H1 (cell line): ENCODE measurements around the gene MTERF1. TPM values are rescaled to one million over a fixed set of nuclear protein-coding genes. Genes with fewer than 3 reads are reported as not detected.

ENCODE experiments used
- CTCF ChIA-PET: fragments of 300-600 bp; sonication (Branson Sonifier 250); formaldehyde crosslinking; loops from one replicate; lab custom pipeline; 2021; ENCODE audit not compliant: partially characterized antibody; lab: Charles Lee
- POLR2A ChIA-PET: fragments of 300-600 bp; sonication (Branson Sonifier 250); formaldehyde crosslinking; loops from one replicate; lab custom pipeline; 2021; ENCODE audit warnings: inconsistent platforms; ENCODE audit not compliant: partially characterized antibody; lab: Charles Lee
- DNase-seq, 2 experiments: peaks; one replicate each; pipeline versions ENCODE4 v3.0.0 to v3.0.0-alpha.2; 2010 to 2022; ENCODE audit warnings: low spot score in 2 of 2, low read depth in 1 of 2, mixed read lengths in 1 of 2
- FAIRE-seq: peaks from 2 replicates; lab custom pipeline; 2011; peaks lifted over from hg19 to GRCh38; lab: Jason Lieb, UNC
- H2AFZ ChIP-seq: 2 replicates; pipeline ENCODE4 v1.8.1; 2012; ENCODE audit warnings: low read length, inconsistent platforms
- H2AK5ac ChIP-seq: 2 replicates; pipeline ENCODE4 v1.6.1; 2013; ENCODE audit warnings: low read depth, low read length
- H2BK120ac ChIP-seq: replicated peaks from 2 replicates; pipeline ENCODE3; 2013; ENCODE audit warnings: low read depth, low read length, inconsistent platforms
- H2BK12ac ChIP-seq: 2 replicates; pipeline ENCODE4 v1.6.1; 2013; ENCODE audit warnings: low read depth, low read length
- H2BK15ac ChIP-seq: 2 replicates; pipeline ENCODE4 v1.6.1; 2013; ENCODE audit warnings: low read length
- H2BK20ac ChIP-seq: 2 replicates; pipeline ENCODE4 v1.6.1; 2013; ENCODE audit warnings: low read length
- H2BK5ac ChIP-seq: 2 replicates; pipeline ENCODE4 v1.6.1; 2013; ENCODE audit warnings: low read depth, low read length
- H3K14ac ChIP-seq: 2 replicates; pipeline ENCODE4 v1.6.1; 2013; ENCODE audit warnings: inconsistent platforms; ENCODE audit not compliant: insufficient read length
- H3K18ac ChIP-seq: 2 replicates; pipeline ENCODE4 v1.6.1; 2013; ENCODE audit warnings: low read length; ENCODE audit errors: extremely low read depth
- H3K23ac ChIP-seq: 2 replicates; pipeline ENCODE4 v1.6.1; 2013; ENCODE audit warnings: inconsistent platforms; ENCODE audit not compliant: insufficient read length
- H3K23me2 ChIP-seq: 2 replicates; pipeline ENCODE4 v1.6.1; 2013; ENCODE audit warnings: low read depth, low read length
- H3K27ac ChIP-seq: 2 replicates; pipeline ENCODE4 v1.6.1; 2011; ENCODE audit warnings: low read depth, low read length, inconsistent platforms
- H3K27me3 ChIP-seq, 4 experiments: replicated peaks in 1 of 4; 1 replicate in 1 of 4; 2 replicates in 3 of 4; pipeline versions ENCODE4 v1.6.1 to v1.8.1; 2011 to 2013; ENCODE audit warnings: low read length in 3 of 4, mild to moderate bottlenecking in 3 of 4, inconsistent platforms in 2 of 4, mixed read lengths in 2 of 4, moderate library complexity in 1 of 4; ENCODE audit not compliant: control insufficient read depth in 3 of 4, insufficient read depth in 3 of 4; ENCODE audit errors: extremely low read depth in 1 of 4
- H3K36me3 ChIP-seq, 4 experiments: 2 replicates each; pipeline versions ENCODE4 v1.6.1 to v1.8.1; 2011 to 2013; ENCODE audit warnings: mild to moderate bottlenecking in 4 of 4, low read length in 3 of 4, moderate library complexity in 2 of 4, control low read depth in 1 of 4, inconsistent platforms in 1 of 4; ENCODE audit not compliant: insufficient read depth in 4 of 4, control insufficient read depth in 2 of 4
- H3K4ac ChIP-seq: replicated peaks from 2 replicates; pipeline ENCODE3; 2013; ENCODE audit warnings: low read length, low read depth, mixed read lengths, inconsistent platforms; ENCODE audit not compliant: insufficient read length
- H3K4me1 ChIP-seq, 4 experiments: replicated peaks in 1 of 4; 1 replicate in 1 of 4; 2 replicates in 3 of 4; pipeline versions ENCODE4 v1.6.1 to v1.8.1; 2011 to 2013; ENCODE audit warnings: low read length in 3 of 4, inconsistent platforms in 2 of 4, mixed read lengths in 1 of 4; ENCODE audit not compliant: insufficient read depth in 4 of 4, control insufficient read depth in 3 of 4
- H3K4me2 ChIP-seq, 2 experiments: 2 replicates each; pipeline versions ENCODE4 v1.6.1 to v1.8.1; 2011 to 2013; ENCODE audit warnings: low read depth in 2 of 2, low read length in 2 of 2, control low read depth in 1 of 2, inconsistent platforms in 1 of 2, mild to moderate bottlenecking in 1 of 2; ENCODE audit not compliant: insufficient read depth in 1 of 2
- H3K4me3 ChIP-seq, 4 experiments: fragments of 200-600, 300-600 bp in 1 of 4; sonication (generic), shearing (Covaris generic), sonication (Bioruptor Twin) in 1 of 4; 2 replicates each; pipeline versions ENCODE4 v1.5.1 to v1.8.1; 2011 to 2016; ENCODE audit warnings: low read length in 4 of 4, low read depth in 3 of 4, control low read depth in 2 of 4, inconsistent platforms in 2 of 4, mild to moderate bottlenecking in 2 of 4, mixed read lengths in 1 of 4, moderate library complexity in 1 of 4; ENCODE audit not compliant: insufficient read depth in 2 of 4; ENCODE audit errors: extremely low read depth in 1 of 4
- H3K56ac ChIP-seq: replicated peaks from 2 replicates; pipeline ENCODE3; 2013; ENCODE audit warnings: low read depth, mild to moderate bottlenecking, mixed read lengths, low read length, inconsistent platforms; ENCODE audit not compliant: insufficient read length
- H3K79me1 ChIP-seq: 2 replicates; pipeline ENCODE4 v1.6.1; 2013; ENCODE audit warnings: low read depth, low read length, control low read depth
- H3K79me2 ChIP-seq, 2 experiments: 2 replicates each; pipeline versions ENCODE4 v1.6.1 to v1.8.1; 2012 to 2013; ENCODE audit warnings: low read length in 2 of 2, mild to moderate bottlenecking in 2 of 2, inconsistent platforms in 1 of 2; ENCODE audit not compliant: insufficient read depth in 2 of 2, control insufficient read depth in 1 of 2
- H3K9ac ChIP-seq, 4 experiments: replicated peaks in 1 of 4; 1 replicate in 1 of 4; 2 replicates in 3 of 4; pipeline versions ENCODE4 v1.6.1 to v1.8.1; 2011 to 2013; ENCODE audit warnings: low read depth in 3 of 4, low read length in 3 of 4, control low read depth in 2 of 4, mild to moderate bottlenecking in 2 of 4, moderate library complexity in 2 of 4, inconsistent platforms in 1 of 4; ENCODE audit errors: extremely low read depth in 1 of 4
- H3K9me3 ChIP-seq, 2 experiments: 2 replicates each; pipeline versions ENCODE4 v1.6.1 to v1.8.1; 2012 to 2013; ENCODE audit warnings: mild to moderate bottlenecking in 2 of 2, moderate library complexity in 2 of 2, control low read depth in 1 of 2, inconsistent platforms in 1 of 2, low read depth in 1 of 2, low read length in 1 of 2, mixed read lengths in 1 of 2; ENCODE audit not compliant: insufficient read depth in 2 of 2
- H4K20me1 ChIP-seq, 2 experiments: replicated peaks in 1 of 2; 2 replicates each; pipeline versions ENCODE3 to v1.8.1; 2011 to 2013; ENCODE audit warnings: inconsistent platforms in 2 of 2, low read length in 2 of 2, mild to moderate bottlenecking in 1 of 2; ENCODE audit not compliant: insufficient read depth in 2 of 2, control insufficient read depth in 1 of 2
- H4K5ac ChIP-seq: 2 replicates; pipeline ENCODE4 v1.6.1; 2013; ENCODE audit warnings: low read length, low read depth, mixed read lengths, inconsistent platforms; ENCODE audit not compliant: insufficient read length
- H4K8ac ChIP-seq: 2 replicates; pipeline ENCODE4 v1.8.0; 2013; ENCODE audit warnings: mild to moderate bottlenecking, moderate library complexity, low read length, inconsistent platforms; ENCODE audit not compliant: insufficient read depth; ENCODE audit errors: extremely low read depth
- H4K91ac ChIP-seq: replicated peaks from 2 replicates; pipeline ENCODE3; 2013; ENCODE audit warnings: low read length, mixed read lengths, inconsistent platforms; ENCODE audit not compliant: insufficient read length
- BACH1 ChIP-seq: IDR thresholded peaks from 2 replicates; pipeline ENCODE4 v1.6.1; 2012; ENCODE audit warnings: low read length, improper control_type of control experiment
- CEBPB ChIP-seq: IDR thresholded peaks from 2 replicates; pipeline ENCODE4 v1.6.1; 2012; ENCODE audit warnings: low read depth, low read length
- RBBP5 ChIP-seq: IDR thresholded peaks from 2 replicates; pipeline ENCODE4 v1.7.1; 2012; ENCODE audit warnings: low read depth, mild to moderate bottlenecking, inconsistent platforms, low read length, moderate library complexity, borderline replicate concordance
- SIRT6 ChIP-seq: IDR thresholded peaks from one replicate; pipeline ENCODE4 v1.7.1; 2012; ENCODE audit warnings: low read length, inconsistent platforms
- WGBS, 2 experiments: shearing (Covaris generic) in 1 of 2; methylation state at CpG; one replicate each; pipeline versions ENCODE4 v1.1.6 to v1.1.7; 2013 to 2015; ENCODE audit warnings: low lambda C conversion rate in 2 of 2, mixed read lengths in 2 of 2, inconsistent platforms in 1 of 2, low coverage in 1 of 2, missing lambda C conversion rate in 1 of 2; ENCODE audit not compliant: insufficient replicate concordance in 2 of 2, insufficient coverage in 1 of 2, insufficient read length in 1 of 2; ENCODE audit errors: extremely low coverage in 1 of 2, missing lambda C conversion rate in 1 of 2; 5-methylcytosine and 5-hydroxymethylcytosine counted together
- polyA plus RNA-seq, 7 experiments: library from polyadenylated mRNA; depleted of rRNA in 3 of 7; stranded (reverse) in 5 of 7; unstranded in 2 of 7; fragments of >200 nt in 5 of 7; fragments of 200-250 nt in 2 of 7; gene quantifications; 1 replicate in 5 of 7; 2 replicates in 1 of 7; 4 replicates in 1 of 7; pipeline versions ENCODE4 v1.2.1 to v1.2.3, GENCODE V29; 2011 to 2013; ENCODE audit warnings: missing spikeins in 2 of 7, mixed read lengths in 2 of 7
- total RNA-seq: library from RNA; stranded (reverse); fragmentation: NEBNext Ultra II Directional; extraction: Animal tissue kit (Norgen Biotek cat#: 25700); gene quantifications from 2 replicates; pipeline ENCODE4 v1.2.1, GENCODE V29; 2021

Gene MTERF1
- total and polyA plus RNA-seq, 2 of the 8 experiments (the other 6 are each of a cell fraction or from before 2014, with no cell fraction given): 4.5 to 12.6 TPM

DNA sequence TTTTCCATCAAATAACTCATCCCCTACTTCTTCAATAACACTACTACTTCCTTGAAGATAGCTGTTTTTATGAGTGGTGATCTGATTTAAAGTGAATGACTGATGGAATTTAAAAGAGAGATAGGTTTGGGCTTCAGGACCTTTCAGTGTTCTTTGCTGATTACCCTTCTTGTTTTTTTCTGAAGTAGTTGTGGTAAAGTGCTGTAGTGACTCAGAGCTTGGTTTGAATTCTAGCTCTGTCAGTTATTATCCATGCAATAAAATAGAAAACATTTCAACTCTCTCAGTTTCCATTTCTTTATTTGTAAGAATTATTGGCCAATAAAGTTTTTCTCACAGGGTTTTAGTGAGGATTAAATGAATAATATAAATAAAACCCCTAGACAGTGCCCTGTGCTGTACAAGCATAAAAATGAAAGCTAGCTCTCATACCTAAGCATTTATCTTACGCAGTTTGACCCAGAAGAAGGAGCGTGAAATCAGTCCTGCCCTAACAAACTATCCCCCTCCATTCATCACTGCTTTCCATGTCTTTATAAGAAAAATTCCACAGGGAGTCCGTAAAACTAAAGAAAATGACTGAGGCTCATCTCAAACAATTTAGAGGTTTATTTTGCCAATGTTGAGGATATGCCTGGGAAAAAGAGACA lies 35.0 kb upstream of the MTERF1 start:
- no peak overlapping the region for H2BK12ac ChIP-seq
- TF ChIP-seq SIRT6: no peak
- TF ChIP-seq CEBPB: no peak
- no peak for TF ChIP-seq BACH1
- TF ChIP-seq RBBP5: no peak
- H3K56ac ChIP-seq: no peak overlapping the region
- 93% methylated on average over 3 of the region's 3 CpGs; no CpG with 5 or more reads in 1 of the 2 experiments for WGBS, 2 experiments
- H4K8ac ChIP-seq: no peak overlapping the region
- no peak overlapping the region for H2AK5ac ChIP-seq
- no peak overlapping the region for H3K27ac ChIP-seq
- DNase-seq (no peak), FAIRE-seq (no peak)
- no peak overlapping the region for H2BK5ac ChIP-seq
- no peak overlapping the region for H2AFZ ChIP-seq
- no peak overlapping the region for H3K18ac ChIP-seq
- no peaks in the 10 kb centered on the region for H3K27me3 ChIP-seq
- CTCF ChIA-PET: interaction anchor here (0.6 to 1.7 kb wide), 4 partner anchors 18 to 35 kb away, joined by 3 to 7 read pairs (median 5); partner anchors contain the start of genes AKAP9 and MTERF1
- no peaks in the 10 kb centered on the region for H3K79me2 ChIP-seq
- no peak overlapping the region for H3K23ac ChIP-seq
- no peak overlapping the region for H4K91ac ChIP-seq
- no peaks in the 10 kb centered on the region for H3K79me1 ChIP-seq
- no peak overlapping the region for H4K5ac ChIP-seq
- no peaks in the 10 kb centered on the region for H3K9me3 ChIP-seq
- no peaks in the 10 kb centered on the region for H3K23me2 ChIP-seq
- H4K20me1 ChIP-seq: no peaks in the 10 kb centered on the region
- H3K36me3 ChIP-seq: no peaks in the 10 kb centered on the region
- H2BK20ac ChIP-seq: no peak overlapping the region
- H3K4me3 ChIP-seq: no peak overlapping the region
- POLR2A ChIA-PET: no interaction called here
- H2BK15ac ChIP-seq: no peak overlapping the region
- no peaks in the 10 kb centered on the region for H3K4me1 ChIP-seq
- no peak overlapping the region for H3K14ac ChIP-seq
- H2BK120ac ChIP-seq: no peak overlapping the region
- H3K4me2 ChIP-seq: no peak overlapping the region
- no peak overlapping the region for H3K9ac ChIP-seq
- H3K4ac ChIP-seq: no peak overlapping the region
